ENCODE measurements around the gene MAST4.

DNA sequence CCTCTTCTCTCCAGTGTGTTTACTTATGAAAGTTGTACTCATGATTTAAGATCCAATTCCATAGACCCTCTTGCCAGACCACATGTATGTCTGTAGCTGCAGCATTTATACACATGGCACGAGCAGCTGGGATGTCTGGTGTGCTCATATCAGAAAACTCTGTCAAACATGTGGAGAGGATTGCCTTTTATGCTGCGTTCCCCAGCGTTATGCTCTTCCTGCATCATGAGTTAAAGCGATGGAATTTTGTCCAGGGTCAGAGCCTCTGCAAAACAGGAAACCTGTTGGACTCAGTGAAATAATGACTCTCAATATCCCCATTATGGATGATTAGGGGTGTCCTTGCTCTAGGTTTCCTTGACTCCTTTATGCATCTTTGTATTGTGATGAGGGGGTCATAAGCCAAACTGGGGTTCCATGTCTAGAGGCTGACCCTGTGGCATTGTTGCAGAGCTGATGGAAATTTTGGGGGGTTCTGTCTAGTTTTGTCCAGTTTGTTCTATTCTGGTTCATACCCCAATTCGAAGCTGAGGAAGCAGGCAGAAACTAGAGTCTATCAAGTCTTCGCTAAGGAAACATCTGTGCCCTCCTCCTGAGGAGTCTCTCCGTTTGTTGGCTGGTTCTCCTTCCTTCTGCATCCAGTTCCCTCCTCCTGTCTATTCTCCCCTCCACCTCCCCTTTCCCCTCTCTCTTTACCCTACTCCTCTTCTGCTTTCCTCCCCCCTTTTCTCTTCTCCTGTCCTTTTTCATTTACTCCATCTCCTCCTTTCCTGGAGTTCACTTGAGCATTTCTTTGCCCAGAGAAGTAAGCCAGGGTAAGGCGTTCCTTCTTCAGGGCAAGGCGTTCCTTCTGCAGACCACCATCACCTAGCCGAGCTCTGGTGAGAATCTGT lies 252.8 kb downstream of the MAST4 start:
- TF ChIP-seq, protein P1, sequence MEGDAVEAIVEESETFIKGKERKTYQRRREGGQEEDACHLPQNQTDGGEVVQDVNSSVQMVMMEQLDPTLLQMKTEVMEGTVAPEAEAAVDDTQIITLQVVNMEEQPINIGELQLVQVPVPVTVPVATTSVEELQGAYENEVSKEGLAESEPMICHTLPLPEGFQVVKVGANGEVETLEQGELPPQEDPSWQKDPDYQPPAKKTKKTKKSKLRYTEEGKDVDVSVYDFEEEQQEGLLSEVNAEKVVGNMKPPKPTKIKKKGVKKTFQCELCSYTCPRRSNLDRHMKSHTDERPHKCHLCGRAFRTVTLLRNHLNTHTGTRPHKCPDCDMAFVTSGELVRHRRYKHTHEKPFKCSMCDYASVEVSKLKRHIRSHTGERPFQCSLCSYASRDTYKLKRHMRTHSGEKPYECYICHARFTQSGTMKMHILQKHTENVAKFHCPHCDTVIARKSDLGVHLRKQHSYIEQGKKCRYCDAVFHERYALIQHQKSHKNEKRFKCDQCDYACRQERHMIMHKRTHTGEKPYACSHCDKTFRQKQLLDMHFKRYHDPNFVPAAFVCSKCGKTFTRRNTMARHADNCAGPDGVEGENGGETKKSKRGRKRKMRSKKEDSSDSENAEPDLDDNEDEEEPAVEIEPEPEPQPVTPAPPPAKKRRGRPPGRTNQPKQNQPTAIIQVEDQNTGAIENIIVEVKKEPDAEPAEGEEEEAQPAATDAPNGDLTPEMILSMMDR (IDR thresholded peaks at IDR 0.05; ENCODE audit: low read depth, low read length, poor library complexity, severe bottlenecking), result no peak
- TF ChIP-seq EZH2phosphoT487 (IDR thresholded peaks at IDR 0.05; ENCODE audit: borderline replicate concordance, low read length), result no peak

Measured in DOHH2 (cell line).